Measurements from ENCODE around the gene SERPINC1. TPM values are rescaled to one million over a fixed set of nuclear protein-coding genes. Genes with fewer than 3 reads are reported as not detected.
"Not testable (repeated sequence)": the region's sequence is repeated elsewhere in the genome, so short reads cannot be mapped to it uniquely, and the experiment has no call there.

SERPINC1 gene
- total RNA-seq (2014; rRNA removed; shearing (Covaris generic); ENCODE audit: low replicate concordance) = 0.26 TPM in 1 of 2 replicates, not detected in the other

DNA sequence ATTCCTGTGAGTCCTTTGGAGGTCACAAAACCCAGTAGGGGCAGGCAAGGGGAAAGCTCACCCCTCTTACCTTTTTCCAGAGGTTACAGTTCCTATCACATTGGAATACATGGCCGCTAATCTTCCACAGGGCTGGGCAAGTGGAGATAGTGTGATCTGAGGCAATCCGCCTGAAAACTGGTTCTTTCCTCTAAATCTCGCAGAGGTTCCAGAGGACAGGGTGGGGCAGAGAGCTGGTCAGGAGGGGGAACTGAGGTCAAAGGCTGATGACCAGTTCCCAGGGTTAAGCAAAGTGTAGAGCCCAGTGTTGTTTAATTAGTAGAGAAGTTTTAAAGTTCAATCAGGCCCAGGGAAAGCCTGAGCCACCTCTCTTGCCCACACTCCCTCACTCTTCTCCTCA is at the start of gene SERPINC1:
SERPINC1 (minus strand) TSS at position 179 of the 400 bp plus-strand sequence; CDS start at position 111, 68 bp downstream.
- no peak for DNase-seq
- H3K4me3 ChIP-seq (ENCODE audit: low read length) = no peak within 1 kb of the TSS
- no peak within 1 kb of the TSS for H3K27ac ChIP-seq (ENCODE audit: low read length)
- H3K27me3 ChIP-seq (ENCODE audit: low read length) = no peaks in the 10 kb centered on the region
- no peak within 1 kb of the TSS for H3K9ac ChIP-seq (ENCODE audit: low read length)
- no peak within 1 kb of the TSS for H2AFZ ChIP-seq (ENCODE audit: low read length)
- peaks cover 5% of the 10 kb centered on the region; the same call in 1 of the 2 replicates for H3K4me1 ChIP-seq (ENCODE audit: low read length)
- H4K20me1 ChIP-seq (ENCODE audit: insufficient read depth, low read depth, low read length) = no peaks in the 10 kb centered on the region
- no peaks in the 10 kb centered on the region for H3K9me3 ChIP-seq (ENCODE audit: low read length)
- H3K4me2 ChIP-seq (ENCODE audit: low read depth, low read length, poor library complexity, severe bottlenecking) = no peak within 1 kb of the TSS
- no peaks in the 10 kb centered on the region for H3K79me2 ChIP-seq (ENCODE audit: low read length)
- no peaks in the 10 kb centered on the region for H3K9me2 ChIP-seq (replicated peaks; ENCODE audit: insufficient read depth, low read length)
- no peaks in the 10 kb centered on the region for H3K36me3 ChIP-seq (ENCODE audit: insufficient read depth, low read length)

- not testable (repeated sequence) for H3K27me3 ChIP-seq (ENCODE audit: low read length); H3K9me3 ChIP-seq (ENCODE audit: low read length); H2AFZ ChIP-seq (ENCODE audit: low read length); H3K27ac ChIP-seq (ENCODE audit: low read length); H3K4me3 ChIP-seq (ENCODE audit: low read length); H3K4me2 ChIP-seq (ENCODE audit: low read depth, low read length, poor library complexity, severe bottlenecking); H3K9me2 ChIP-seq (replicated peaks; ENCODE audit: insufficient read depth, low read length); H3K9ac ChIP-seq (ENCODE audit: low read length); H4K20me1 ChIP-seq (ENCODE audit: insufficient read depth, low read depth, low read length); H3K4me1 ChIP-seq (ENCODE audit: low read length); DNase-seq
- peaks cover 70% of the 10 kb centered on the region for H3K36me3 ChIP-seq (ENCODE audit: insufficient read depth, low read length)
- H3K79me2 ChIP-seq (ENCODE audit: low read length) = peaks cover 29% of the 10 kb centered on the region
Measured at GRCh38 chr1:173965896-173966295, 48.8 kb upstream of the SERPINC1 start.

DNA sequence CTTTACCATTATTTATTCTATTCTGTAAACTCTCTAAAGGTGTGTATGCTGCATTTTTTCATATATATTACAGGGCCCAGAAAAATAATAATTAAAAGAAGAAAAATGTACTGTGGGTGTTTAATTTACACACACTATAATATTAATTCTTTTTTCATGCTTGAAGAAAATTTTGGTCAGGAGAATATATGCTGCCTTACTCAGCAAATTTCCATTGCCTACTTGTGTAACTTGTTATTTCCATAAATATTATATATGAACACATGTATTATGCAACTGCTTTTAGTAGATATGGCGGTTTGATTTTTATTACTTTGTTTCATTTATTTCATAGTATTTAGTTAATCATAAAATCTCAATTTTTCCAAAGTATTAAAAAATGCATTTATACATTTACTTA is 46.4 kb upstream of the SERPINC1 start:
- no peak overlapping the region for H2AFZ ChIP-seq (ENCODE audit: low read length)
- no peak overlapping the region for H3K4me2 ChIP-seq (ENCODE audit: low read depth, low read length, poor library complexity, severe bottlenecking)
- no peaks in the 10 kb centered on the region for H3K27me3 ChIP-seq (ENCODE audit: low read length)
- no peaks in the 10 kb centered on the region for H4K20me1 ChIP-seq (ENCODE audit: insufficient read depth, low read depth, low read length)
- H3K79me2 ChIP-seq (ENCODE audit: low read length) = peaks cover 33% of the 10 kb centered on the region
- H3K36me3 ChIP-seq (ENCODE audit: insufficient read depth, low read length) = peaks cover 72% of the 10 kb centered on the region
- no peaks in the 10 kb centered on the region for H3K9me3 ChIP-seq (ENCODE audit: low read length)
- no peak for DNase-seq
- no peak overlapping the region for H3K27ac ChIP-seq (ENCODE audit: low read length)
- H3K4me3 ChIP-seq (ENCODE audit: low read length) = no peak overlapping the region
- no peak overlapping the region for H3K9ac ChIP-seq (ENCODE audit: low read length)
- no peaks in the 10 kb centered on the region for H3K4me1 ChIP-seq (ENCODE audit: low read length)
- no peaks in the 10 kb centered on the region for H3K9me2 ChIP-seq (replicated peaks; ENCODE audit: insufficient read depth, low read length)

- H3K27ac ChIP-seq (ENCODE audit: low read length) = no peak overlapping the region
- H3K4me3 ChIP-seq (ENCODE audit: low read length) = no peak overlapping the region
- no peaks in the 10 kb centered on the region for H3K4me1 ChIP-seq (ENCODE audit: low read length)
- H3K4me2 ChIP-seq (ENCODE audit: low read depth, low read length, poor library complexity, severe bottlenecking) = no peak overlapping the region
- H2AFZ ChIP-seq (ENCODE audit: low read length) = no peak overlapping the region
- H3K9ac ChIP-seq (ENCODE audit: low read length) = no peak overlapping the region
- no peaks in the 10 kb centered on the region for H3K27me3 ChIP-seq (ENCODE audit: low read length)
- no peaks in the 10 kb centered on the region for H3K9me2 ChIP-seq (replicated peaks; ENCODE audit: insufficient read depth, low read length)
- no peaks in the 10 kb centered on the region for H3K9me3 ChIP-seq (ENCODE audit: low read length)
- DNase-seq = no peak
- no peaks in the 10 kb centered on the region for H4K20me1 ChIP-seq (ENCODE audit: insufficient read depth, low read depth, low read length)
- H3K36me3 ChIP-seq (ENCODE audit: insufficient read depth, low read length) = peaks cover 54% of the 10 kb centered on the region
- H3K79me2 ChIP-seq (ENCODE audit: low read length) = peaks cover 27% of the 10 kb centered on the region
Measured at GRCh38 chr1:173960625-173961024, 43.5 kb upstream of the SERPINC1 start.

GRCh38 chr1:173954179-173954578 is 37.1 kb upstream of the SERPINC1 start:
- no peaks in the 10 kb centered on the region for H3K27me3 ChIP-seq (ENCODE audit: low read length)
- peaks cover 18% of the 10 kb centered on the region for H3K79me2 ChIP-seq (ENCODE audit: low read length)
- no peaks in the 10 kb centered on the region for H3K9me3 ChIP-seq (ENCODE audit: low read length)
- H3K4me1 ChIP-seq (ENCODE audit: low read length) = no peaks in the 10 kb centered on the region
- H3K27ac ChIP-seq (ENCODE audit: low read length) = no peak overlapping the region
- no peaks in the 10 kb centered on the region for H4K20me1 ChIP-seq (ENCODE audit: insufficient read depth, low read depth, low read length)
- peaks cover 33% of the 10 kb centered on the region; the same call in 1 of the 2 replicates for H3K36me3 ChIP-seq (ENCODE audit: insufficient read depth, low read length)
- no peak overlapping the region for H3K4me3 ChIP-seq (ENCODE audit: low read length)
- H2AFZ ChIP-seq (ENCODE audit: low read length) = no peak overlapping the region
- DNase-seq = no peak
- H3K4me2 ChIP-seq (ENCODE audit: low read depth, low read length, poor library complexity, severe bottlenecking) = no peak overlapping the region
- no peak overlapping the region for H3K9ac ChIP-seq (ENCODE audit: low read length)
- H3K9me2 ChIP-seq (replicated peaks; ENCODE audit: insufficient read depth, low read length) = no peaks in the 10 kb centered on the region

DNA sequence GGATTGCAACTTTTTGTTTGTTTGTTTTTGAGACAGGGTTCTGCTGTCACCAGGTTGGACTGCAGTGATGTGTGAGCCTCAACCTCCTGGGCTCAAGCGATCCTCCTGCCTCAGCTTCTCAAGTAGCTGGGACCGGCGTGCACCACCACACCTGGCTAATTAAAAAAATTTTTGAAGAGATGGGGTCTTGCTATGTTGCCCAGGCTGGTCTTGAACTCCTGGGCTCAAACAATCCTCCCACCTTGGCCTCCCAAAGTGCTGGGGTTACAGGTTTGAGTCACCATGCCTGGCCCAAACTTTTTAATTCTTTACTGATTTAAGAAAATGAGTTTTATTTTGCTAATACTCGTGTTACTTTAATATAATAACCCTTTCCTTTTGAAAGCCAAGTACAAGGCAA is 31.5 kb upstream of the SERPINC1 start:
- Histone ChIP-seq H3K9ac (ENCODE audit: low read length) (no peak overlapping the region), H3K79me2 (ENCODE audit: low read length) (peaks cover 5% of the 10 kb centered on the region), H3K4me2 (ENCODE audit: low read depth, low read length, poor library complexity, severe bottlenecking) (no peak overlapping the region), H4K20me1 (ENCODE audit: insufficient read depth, low read depth, low read length) (no peaks in the 10 kb centered on the region), H3K36me3 (ENCODE audit: insufficient read depth, low read length) (peaks cover 49% of the 10 kb centered on the region), H2AFZ (ENCODE audit: low read length) (no peak overlapping the region), H3K27me3 (ENCODE audit: low read length) (no peaks in the 10 kb centered on the region), H3K27ac (ENCODE audit: low read length) (no peak overlapping the region), H3K4me3 (ENCODE audit: low read length) (no peak overlapping the region), H3K4me1 (ENCODE audit: low read length) (no peaks in the 10 kb centered on the region), H3K9me2 (replicated peaks; ENCODE audit: insufficient read depth, low read length) (no peaks in the 10 kb centered on the region), H3K9me3 (ENCODE audit: low read length) (no peaks in the 10 kb centered on the region)
- no peak for DNase-seq

- H3K27me3 ChIP-seq (ENCODE audit: low read length) = no peaks in the 10 kb centered on the region
- no peak overlapping the region for H2AFZ ChIP-seq (ENCODE audit: low read length)
- no peak for DNase-seq
- no peaks in the 10 kb centered on the region for H3K9me3 ChIP-seq (ENCODE audit: low read length)
- H3K9ac ChIP-seq (ENCODE audit: low read length) = no peak overlapping the region
- H3K79me2 ChIP-seq (ENCODE audit: low read length) = no peaks in the 10 kb centered on the region
- H3K36me3 ChIP-seq (ENCODE audit: insufficient read depth, low read length) = peaks cover 47% of the 10 kb centered on the region
- H3K4me1 ChIP-seq (ENCODE audit: low read length) = no peaks in the 10 kb centered on the region
- H3K4me3 ChIP-seq (ENCODE audit: low read length) = no peak overlapping the region
- H3K27ac ChIP-seq (ENCODE audit: low read length) = no peak overlapping the region
- no peaks in the 10 kb centered on the region for H3K9me2 ChIP-seq (replicated peaks; ENCODE audit: insufficient read depth, low read length)
- H3K4me2 ChIP-seq (ENCODE audit: low read depth, low read length, poor library complexity, severe bottlenecking) = no peak overlapping the region
- no peaks in the 10 kb centered on the region for H4K20me1 ChIP-seq (ENCODE audit: insufficient read depth, low read depth, low read length)
Measured at GRCh38 chr1:173946380-173946921, 29.3 kb upstream of the SERPINC1 start.

- Histone ChIP-seq H3K9me2 (replicated peaks; ENCODE audit: insufficient read depth, low read length) (no peaks in the 10 kb centered on the region), H3K36me3 (ENCODE audit: insufficient read depth, low read length) (peaks cover 50% of the 10 kb centered on the region; the same call in 1 of the 2 replicates)
Measured at GRCh38 chr1:173937062-173937461, 19.9 kb upstream of the SERPINC1 start.

More at GRCh38 chr1:173937062-173937461, 19.9 kb upstream of the SERPINC1 start:
- Histone ChIP-seq H3K4me3 (ENCODE audit: low read length) (no peak overlapping the region), H3K27ac (ENCODE audit: low read length) (no peak overlapping the region), H4K20me1 (ENCODE audit: insufficient read depth, low read depth, low read length) (no peaks in the 10 kb centered on the region), H3K79me2 (ENCODE audit: low read length) (no peaks in the 10 kb centered on the region), H3K4me1 (ENCODE audit: low read length) (no peaks in the 10 kb centered on the region), H3K27me3 (ENCODE audit: low read length) (no peaks in the 10 kb centered on the region), H3K9ac (ENCODE audit: low read length) (no peak overlapping the region), H3K9me3 (ENCODE audit: low read length) (no peaks in the 10 kb centered on the region), H3K4me2 (ENCODE audit: low read depth, low read length, poor library complexity, severe bottlenecking) (no peak overlapping the region), H2AFZ (ENCODE audit: low read length) (no peak overlapping the region)
- no peak for DNase-seq

All from Karpas-422 (cell line).